COLO668 (cell line): Measurements from ENCODE around the gene CAPN13.

Experiments
- DNase-seq: peaks from one replicate; lab custom pipeline; 2025; ENCODE audit not compliant: unreplicated experiment; lab: John Stamatoyannopoulos, UW

The CAPN13 gene

DNA sequence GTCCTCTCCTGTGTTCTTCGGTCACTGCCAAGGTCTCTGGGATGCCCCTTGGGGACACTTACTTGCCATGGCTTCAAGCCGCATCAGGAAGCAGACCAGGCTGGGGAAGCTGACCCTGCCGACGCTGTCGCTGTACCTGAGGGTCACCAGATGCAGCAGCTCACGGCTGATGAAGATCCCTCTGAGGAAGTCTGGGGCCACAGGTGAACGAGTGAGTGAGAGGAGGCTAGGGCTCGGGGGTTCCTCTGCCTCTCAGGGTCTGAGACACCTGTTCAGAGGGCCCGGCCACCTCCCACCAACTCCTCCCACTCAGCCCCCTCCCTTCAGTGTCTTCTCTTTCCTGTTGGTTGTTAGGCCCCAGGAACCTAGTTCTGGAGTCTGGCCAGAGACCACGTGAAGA is 74.9 kb downstream of the CAPN13 start:
- DNase-seq = no peak

DNA sequence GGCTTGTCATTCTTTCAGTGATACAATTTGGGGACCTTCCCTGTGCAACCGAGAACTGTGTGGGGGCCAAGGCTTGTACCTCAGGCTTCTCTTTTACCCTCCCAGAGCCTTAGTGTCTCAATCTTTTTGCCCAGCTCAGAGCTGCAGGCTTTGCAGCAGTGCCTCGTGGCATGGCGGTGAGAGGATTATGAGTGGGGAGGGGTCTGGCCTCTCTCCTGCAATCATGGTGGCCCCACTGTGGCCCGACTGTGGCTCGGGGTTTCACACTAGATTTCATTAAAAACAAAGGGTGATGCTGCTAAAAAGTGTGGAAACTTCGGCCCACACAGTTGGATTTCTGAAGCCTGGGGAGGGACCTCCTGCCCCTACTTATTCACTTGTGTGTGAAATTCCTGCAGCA is 75.5 kb downstream of the CAPN13 start:
- no peak for DNase-seq

DNA sequence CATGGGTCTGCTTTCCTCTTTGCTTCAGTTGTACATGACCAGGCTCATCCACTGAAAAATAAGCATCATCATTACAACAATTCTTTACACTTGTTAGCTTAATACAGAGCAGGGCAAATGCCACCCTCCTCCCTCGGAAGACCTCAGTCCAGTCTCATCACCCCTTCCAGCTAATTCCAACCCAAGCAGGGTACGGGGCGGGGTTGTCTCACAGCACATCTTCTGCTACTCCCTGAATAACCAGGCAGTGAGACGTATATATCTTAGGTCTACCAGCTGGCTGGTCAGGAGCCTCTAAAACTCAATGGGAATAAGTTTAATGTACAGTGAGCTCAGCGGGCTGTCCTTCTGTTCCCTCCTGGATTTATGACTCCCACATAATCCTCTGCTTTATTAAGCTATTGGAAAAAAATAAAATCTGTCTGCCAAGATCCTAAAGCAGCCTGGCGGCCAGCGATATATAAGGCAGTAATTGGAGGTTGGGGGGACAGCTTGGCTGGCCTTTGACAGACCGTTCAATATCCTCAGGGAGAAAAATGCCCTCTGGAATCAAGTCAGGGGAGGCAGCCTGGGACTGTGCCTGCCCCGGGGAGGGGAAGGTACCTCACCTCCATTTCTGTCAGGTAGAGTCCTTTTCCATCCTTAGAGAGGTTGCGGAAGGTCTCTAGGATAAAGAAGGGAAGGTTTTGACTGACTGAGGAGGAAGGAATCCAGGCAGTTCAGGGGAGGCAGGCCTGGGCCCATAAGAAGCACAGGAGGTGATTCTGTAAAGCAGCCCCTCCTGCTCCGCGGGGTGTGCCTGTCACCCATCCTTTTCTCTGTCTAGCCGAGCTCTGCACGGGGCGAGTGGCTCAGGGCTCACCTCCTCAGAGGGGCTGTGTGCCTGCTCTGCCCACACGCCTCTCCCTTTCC is 76.3 kb downstream of the CAPN13 start:
- DNase-seq = no peak

DNA sequence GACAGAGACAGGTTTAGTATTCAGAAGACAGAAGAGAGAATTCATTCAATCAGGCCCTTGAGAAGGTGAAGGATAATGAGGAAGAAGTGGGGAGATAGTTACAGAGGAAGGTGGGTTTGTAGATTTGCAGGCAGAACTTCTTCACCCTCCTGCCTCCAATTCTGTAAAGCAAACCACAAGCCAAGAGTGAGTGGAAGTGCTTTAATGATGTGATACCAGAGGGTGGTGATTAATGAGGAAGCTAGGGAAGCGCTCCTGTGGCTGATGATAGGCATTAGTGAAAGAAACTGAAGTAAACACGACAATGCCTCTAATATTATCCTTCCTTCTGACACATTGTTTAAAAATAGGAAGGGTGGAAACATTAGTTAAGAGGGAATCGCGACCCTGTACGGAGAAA is 78.2 kb downstream of the CAPN13 start:
- DNase-seq = no peak

DNA sequence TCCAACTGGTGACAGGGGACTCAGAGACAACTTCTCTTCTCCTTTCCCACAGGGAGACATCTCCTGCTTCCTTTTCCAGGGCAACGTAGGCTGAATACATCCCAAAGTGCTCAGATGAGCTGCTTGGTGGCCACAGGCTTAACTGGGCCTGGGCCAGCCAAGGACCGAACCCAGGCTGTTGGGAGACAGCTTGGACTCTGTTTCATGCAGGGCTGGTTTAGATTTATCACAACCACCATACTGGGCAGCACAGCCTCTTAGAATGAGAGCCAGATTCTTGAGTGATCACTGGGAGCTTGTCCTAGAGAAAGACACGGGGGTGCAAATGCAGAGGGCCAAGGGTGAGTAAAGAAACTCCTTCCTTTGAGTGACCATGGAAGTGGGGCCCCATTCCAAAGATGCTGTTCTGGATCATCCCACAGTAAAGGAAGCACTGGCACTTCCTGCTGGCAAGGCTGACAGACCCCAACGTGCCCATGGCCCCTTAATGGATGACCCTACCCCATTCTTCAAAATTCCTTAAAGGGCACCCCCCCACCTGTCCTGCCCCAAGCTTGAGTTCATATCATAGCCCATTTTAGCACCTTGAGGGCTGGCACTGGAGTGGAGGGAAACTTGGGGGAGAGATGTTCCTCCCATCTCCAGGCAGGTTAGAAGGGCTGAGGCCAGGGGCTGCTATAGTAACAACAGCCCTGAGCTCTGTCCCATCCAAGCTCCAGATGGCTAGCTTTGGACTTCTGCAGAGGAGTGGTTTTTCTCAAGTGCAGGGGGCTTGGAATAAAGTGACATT is 84.1 kb downstream of the CAPN13 start:
- no peak for DNase-seq

DNA sequence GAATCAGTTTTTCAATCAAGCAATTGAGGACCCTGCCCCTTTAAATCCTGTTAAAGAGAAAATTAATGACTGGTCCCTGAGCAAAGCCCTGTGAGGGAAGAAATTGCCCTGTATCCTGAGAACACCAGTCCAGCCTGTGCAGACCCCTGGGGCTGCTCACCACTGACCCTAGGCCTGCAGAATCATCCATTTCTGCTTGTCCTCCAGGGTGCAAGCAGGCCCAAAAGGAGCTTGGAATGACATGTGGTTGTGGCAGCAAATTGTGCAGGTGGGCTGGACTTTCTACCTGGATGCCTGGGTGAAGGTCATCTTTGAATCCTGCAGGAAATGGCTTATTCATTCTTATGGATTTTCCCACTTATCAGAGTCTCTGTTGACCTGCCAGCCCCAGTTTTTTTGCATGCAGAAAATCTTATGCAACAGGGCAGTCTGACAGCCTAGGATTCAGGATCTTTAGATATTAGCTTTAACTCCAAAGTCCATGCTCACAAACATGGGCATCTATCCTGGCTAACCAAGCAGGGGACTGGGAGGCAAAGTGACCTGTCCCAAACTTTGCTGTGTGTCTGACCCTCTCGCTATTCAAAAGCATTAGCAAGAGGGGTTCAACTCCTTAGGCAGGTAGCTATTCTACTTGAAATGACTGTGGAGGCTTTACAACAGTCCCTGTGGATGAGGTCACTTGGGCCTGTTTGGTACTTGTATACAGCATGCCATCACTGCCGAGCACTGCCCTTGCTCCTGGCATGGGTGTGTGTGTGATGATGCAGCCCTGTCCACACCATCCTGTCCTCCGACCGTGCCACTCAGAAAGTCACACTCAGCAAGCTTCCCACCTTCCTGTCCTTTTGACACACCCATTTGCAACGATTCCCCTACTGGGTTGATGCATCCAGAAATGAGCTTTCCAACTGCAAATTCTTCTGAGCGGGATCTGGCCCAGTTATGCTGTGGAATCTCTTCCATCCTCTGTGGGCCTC is 85.3 kb downstream of the CAPN13 start:
- no peak for DNase-seq

DNA sequence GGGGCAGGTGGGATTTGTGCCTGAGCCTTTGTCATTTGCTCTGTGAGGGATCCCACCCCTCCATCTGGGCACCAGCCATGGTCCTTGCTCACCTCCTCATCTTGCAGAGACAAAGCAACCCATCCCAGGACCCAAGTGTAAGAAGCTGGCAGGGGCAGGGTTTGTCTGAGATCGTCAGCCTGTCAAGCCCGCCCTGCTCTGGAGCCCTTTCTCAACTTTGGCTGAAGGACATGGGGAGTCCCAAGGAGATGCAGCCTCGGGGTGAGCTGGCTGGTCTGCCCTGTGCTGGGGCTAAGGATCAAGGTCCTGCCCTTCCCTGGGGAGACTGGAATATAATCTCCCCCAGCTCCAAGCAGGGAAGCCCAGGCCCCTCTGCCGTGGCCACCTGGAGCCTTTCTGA is 86.0 kb downstream of the CAPN13 start:
- DNase-seq = no peak

DNA sequence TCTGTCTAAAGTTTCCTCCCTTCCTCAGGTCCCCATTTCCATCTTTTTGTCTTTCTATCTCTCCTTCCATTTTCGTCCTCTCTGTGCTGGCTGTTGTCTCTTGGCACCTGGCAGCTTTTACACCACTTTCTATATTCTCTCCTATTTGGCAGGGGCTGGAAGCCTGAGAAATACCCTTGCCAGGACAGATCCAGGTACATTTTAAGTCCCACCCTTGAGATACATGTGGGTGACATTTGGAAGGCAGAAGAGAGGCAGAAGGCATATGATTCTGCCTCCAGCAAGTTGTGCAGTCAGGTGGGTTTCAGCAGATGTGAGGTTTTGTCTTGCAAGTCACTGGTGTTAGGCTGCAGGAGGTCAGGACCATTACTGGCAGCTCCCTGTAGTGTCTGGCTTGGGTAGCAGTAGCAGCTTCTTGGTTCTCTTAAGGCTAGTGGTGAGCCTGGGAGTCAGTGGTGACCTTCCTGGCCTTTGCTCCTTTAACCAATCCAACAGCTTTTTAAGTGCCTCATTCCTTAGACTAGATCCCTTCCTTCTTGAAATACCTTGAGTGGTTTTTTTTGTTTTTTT is 90.1 kb downstream of the CAPN13 start:
- no peak for DNase-seq

DNA sequence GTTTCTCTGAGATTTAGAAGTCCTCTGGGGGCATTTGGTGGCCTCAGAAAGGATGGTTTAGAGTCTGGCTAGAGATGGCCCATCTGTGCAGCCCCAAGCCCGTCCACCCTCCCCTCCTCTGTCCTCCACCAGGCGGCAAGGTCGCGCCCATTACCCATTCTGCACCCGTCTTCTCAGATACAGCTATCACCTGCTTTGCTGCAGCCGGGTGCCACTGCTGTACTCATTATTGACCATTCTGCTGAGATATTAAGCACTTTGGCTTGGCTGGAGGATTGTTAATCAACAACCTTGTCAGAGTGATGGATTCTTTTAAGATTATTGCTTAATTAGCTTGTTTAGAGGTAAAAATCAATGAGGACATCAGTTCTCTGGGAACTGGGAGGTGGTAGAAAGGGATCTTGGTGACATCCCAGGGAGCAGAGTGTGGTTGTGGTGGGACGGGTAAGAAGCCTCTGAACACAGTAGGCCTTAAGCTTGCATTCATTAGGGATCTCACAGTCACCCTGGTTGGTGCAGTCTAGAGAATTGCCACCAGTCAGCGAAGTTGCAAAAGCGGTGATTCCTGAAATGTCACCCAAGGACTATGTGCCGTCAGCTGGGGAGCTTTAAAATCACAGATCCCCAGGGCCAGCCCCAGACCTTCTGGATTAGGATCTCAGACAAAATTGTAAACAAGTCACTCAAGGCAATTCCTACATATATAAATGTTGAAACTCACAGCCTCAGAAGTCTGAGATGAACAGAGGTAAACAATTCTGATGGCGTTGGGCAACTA is 90.9 kb downstream of the CAPN13 start:
- DNase-seq = no peak

DNA sequence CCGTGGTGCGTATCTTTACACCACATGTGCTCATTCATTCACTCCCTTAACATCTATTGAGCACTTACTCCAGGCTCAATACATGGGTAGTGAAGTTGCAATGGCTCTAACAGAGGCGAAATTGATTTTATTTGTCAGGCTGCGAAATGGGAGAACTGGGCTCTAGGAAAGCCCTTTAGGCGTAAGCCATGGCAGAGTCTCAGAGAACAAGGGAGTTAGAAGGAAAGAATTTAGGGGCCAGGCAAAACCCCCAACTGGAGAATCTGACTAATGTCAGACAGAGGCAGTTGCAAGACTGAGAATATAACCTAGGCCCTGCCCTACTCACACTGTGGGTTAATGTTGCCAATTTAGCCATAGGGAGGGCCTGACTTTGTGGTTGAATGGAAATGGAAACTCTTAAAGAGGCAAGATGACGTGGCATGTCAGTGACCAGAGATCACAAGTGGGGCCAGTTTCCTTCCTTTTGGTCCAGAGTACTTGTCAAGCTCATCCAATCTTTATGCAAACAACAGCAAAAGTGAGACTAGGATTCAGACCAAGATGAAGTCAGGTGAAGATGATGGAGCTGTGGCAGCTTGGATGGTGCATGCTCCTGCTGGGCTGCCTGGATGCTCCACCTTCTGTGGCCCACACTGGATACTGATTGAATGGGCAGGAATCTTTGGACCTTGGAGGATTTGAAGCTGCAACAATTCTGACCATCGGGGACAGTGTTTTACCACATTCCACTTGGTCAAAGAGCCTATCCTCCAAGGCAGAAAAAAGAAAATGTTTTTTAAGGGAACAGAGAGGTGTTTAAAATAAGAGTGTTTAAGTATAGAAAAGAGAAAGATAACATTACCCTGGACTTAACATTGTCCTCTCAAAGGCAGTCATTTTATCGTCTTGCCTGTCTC is 92.2 kb downstream of the CAPN13 start:
- DNase-seq = no peak

DNA sequence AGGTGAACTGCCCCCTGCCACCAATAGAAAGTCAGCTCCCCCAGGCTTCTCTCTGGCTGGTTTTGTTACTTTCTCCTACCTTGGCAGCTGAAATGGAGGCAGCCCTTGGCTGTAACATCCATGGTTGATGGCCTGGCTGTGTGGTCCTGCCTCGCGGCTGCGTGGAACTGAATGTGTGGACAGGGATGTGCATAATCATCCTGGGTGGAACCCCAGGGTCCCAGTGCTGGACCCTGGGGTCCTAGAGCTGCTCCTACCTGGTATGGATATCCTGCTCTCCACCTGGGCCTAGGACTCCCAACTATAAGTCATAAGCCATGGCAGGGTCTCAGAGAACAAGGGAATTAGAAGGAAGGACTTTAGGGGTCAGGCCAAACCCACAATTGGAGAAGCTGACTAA is 93.5 kb downstream of the CAPN13 start:
- no peak for DNase-seq

DNA sequence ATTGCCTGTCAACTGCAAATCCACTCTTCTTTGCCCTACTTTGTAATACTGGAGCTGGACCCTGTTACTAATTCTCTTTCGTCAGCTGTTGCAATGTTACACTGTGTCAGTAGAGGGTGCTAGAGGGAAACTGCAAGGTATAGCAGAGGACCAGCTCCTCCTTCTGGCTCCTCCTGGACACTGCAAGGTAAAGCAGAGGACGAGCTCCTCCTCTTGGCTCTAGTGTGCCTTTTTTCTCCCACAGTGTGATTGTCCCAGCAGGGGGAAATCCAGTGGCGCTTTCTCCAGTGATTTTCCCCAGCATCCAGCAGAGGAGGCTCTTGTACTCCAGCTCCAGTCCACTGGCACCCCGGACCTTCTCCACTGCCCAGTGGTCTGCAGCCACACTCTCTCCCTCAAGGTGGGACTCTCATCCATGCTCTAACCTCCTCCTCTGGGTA is 95.6 kb downstream of the CAPN13 start:
- DNase-seq = peak; percentile 86

DNA sequence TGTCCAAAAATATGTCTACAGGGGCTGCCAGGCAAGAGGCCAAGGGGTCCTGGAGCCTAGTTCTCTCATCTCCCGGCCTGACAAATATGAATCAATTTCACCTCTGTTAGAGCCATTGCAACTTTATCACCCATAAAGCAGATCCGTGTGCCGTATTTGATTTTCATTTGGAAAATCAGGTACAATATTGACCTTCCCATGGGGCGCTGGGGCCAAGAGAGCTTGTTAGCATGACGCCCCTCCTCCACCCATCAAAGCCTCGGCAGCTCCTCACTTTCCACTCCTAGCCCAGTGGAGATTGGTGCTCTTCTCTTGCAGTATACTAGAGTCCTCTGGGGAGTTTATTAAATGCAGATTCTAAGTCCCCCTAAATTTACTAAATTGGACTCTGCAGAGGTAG is 96.8 kb downstream of the CAPN13 start:
- DNase-seq = no peak

DNA sequence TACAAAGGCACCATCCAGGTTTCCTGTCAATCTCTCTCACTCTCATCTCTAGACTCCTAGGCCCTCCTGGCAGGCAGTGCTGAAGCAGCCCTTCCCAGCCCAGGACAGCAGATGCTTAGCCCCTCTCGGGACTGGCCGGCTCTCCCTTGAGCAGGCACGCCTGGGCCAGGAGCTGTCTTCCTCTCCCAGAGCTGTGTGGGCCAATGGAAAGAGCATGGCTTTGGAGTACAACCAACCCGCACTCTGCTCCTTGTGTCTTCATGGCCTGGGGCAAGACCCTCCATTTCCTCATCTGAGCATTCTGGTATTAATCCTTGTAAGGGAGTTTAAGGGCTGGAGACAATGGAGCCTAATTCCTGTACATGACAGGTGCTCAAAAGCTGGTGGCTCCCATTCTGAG is 97.2 kb downstream of the CAPN13 start:
- DNase-seq = no peak

DNA sequence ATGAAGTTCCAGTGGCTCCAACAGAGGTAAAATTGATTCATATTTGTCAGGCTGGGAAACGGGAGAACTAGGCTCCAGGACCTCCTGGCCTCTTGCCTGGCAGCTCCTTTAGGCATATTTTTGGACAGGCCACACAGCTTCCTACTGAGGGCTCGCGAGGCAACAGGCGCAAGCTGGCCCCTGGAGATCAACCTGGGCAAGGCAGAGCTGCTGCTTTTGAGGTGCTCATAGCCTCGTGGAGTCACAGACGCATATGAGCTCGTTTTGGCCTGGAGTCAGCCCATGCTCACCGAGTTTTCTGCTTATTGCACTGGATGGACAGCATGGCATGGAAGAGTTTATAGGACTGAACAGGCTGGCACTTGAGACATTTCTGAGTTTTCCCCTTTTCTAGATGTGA is 97.7 kb downstream of the CAPN13 start:
- DNase-seq = no peak

DNA sequence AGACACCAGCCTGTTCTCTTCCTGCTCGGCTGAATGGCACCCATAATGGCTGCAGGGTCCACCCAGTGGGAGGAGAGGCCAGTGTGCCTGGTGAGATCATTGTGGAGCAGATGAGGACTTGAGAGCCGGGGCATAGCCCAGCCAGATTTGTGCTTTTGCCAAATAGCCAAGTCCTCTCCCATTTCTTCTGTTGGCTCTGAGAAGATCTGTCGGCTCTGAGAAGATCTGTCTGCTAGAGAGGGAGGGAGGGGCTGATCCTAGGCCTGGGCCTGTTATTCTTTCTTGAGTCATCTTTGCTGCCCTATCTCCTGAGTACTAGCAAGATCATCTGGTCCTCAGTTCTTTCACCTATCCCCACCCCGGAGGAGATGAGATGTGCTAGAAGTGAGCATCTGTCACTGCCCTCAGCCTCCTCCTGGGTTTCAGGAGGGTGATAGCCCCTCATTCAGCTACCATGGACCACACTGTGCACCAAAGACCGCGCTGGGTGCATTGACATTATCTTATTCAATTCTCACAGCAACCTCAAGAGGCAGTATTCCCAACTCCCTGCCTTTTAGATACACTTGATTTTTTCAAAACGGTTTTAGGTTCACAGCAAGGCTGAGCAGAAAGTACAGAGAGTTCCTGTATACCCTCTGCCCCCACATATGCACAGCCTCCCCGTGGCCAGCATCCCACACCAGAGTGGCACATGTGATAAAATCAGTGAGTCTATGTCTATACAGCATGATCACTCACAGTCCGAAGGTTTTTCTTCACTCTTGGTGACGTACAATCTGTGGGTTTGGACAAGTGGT is 98.6 kb downstream of the CAPN13 start:
- no peak for DNase-seq

DNA sequence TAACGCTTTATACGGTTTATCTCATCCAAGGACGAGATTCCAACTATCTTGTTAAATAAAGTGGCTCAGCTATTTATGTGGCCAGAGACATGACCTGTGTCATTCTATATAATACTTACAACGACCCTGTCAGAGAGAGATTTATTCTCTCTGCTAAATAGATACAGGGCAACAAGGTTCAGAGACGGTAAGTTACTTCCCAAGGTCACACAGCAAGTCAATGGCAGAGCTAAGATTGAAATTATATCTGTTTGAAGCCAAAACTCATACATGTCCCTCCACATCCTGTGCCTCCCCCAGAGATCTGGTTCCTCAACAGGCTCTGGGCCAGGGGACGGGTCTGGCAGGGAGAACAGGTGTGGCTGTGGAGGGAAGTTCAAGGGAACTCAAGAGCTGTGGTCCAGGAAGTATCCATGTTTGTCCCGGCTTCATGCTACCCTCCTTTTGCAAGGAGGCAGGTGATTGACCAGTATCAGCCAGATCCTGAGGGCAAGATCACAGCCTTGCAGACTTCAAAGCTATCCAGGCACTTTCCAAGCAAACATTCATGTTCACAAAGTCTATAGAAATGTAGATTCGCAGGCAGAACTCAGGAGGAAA is 99.8 kb downstream of the CAPN13 start:
- DNase-seq = no peak
